ENCODE measurements around the gene WDR43.

The WDR43 gene

DNA sequence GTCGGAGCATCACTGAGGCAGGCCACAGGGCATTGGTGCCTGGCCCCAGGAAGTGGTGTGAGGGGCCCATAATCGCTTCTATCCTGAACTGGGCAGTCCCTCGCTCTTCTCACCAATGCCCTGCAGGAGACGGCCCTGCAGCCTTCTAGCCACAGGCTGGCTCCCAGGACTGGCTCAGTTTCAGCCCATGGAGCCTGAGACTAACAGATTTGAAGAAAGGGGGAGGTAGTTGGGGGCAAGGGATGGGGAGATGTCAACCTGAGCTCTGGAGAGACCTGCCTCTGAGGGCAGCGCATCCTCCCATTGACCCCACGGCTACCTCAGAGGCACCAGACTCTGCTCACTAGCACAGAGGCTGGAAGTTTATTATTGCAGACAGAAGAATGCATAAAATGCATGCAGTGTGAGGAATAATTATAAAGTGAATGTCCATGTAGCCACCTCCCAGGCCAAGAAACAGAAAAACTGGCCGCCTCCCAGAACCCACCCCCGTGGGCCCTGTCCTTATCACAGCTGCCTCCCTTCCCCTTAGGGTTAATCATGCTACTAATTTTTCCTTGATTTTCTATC lies 88.0 kb downstream of the WDR43 start:
- TF ChIP-seq, protein P1, sequence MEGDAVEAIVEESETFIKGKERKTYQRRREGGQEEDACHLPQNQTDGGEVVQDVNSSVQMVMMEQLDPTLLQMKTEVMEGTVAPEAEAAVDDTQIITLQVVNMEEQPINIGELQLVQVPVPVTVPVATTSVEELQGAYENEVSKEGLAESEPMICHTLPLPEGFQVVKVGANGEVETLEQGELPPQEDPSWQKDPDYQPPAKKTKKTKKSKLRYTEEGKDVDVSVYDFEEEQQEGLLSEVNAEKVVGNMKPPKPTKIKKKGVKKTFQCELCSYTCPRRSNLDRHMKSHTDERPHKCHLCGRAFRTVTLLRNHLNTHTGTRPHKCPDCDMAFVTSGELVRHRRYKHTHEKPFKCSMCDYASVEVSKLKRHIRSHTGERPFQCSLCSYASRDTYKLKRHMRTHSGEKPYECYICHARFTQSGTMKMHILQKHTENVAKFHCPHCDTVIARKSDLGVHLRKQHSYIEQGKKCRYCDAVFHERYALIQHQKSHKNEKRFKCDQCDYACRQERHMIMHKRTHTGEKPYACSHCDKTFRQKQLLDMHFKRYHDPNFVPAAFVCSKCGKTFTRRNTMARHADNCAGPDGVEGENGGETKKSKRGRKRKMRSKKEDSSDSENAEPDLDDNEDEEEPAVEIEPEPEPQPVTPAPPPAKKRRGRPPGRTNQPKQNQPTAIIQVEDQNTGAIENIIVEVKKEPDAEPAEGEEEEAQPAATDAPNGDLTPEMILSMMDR (conservative IDR thresholded peaks at IDR 0.05; ENCODE audit: control insufficient read depth, insufficient read depth, low read depth, low read length): no peak
- no peak for DNase-seq (ENCODE audit: low read depth)
- no peak overlapping the region for H3K4me3 ChIP-seq (ENCODE audit: control insufficient read depth, low read depth, low read length)

DNA sequence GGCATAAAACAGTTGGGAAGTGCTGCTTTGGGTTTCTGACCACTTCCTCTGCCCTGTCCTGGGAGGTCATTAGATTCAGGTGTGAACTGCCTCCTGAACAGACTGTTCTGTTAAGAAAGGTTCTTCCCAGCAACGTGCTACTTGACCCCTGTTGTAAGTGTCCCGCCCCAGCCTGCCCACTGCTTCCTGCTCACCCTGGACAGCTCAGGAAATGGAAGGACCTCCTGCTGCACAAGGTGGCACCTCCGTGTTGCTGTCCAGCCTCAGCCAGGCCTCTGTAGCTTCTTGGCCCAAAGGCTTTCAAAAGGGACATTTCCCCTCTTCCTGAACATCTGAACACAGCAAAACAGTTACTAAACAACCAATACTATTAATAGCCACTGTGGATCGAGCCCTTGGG lies 92.0 kb downstream of the WDR43 start:
- DNase-seq (ENCODE audit: low read depth): no peak
- TF ChIP-seq, protein P1 (conservative IDR thresholded peaks at IDR 0.05; ENCODE audit: control insufficient read depth, insufficient read depth, low read depth, low read length): no peak
- H3K4me3 ChIP-seq (ENCODE audit: control insufficient read depth, low read depth, low read length): no peak overlapping the region

DNA sequence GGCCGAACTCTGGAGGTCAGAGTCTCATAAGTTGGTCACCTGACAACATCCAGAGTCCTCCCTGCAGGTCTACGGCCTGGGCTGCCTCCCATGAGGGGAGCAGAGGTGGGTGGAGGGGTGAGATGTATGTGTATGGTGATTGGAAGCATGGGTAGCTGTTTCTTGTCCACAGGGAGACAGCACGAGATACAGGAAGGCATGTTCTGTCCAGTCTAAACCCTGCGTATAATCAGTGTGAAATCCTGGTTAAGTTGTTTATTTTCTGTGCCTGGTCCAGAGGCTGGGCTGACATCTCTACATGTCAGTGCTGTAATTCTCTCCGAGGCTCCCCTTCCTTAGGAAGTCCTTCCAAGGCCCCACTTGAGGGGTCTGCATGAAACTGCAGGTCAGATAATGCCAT lies 95.5 kb downstream of the WDR43 start:
- TF ChIP-seq, protein P1 (conservative IDR thresholded peaks at IDR 0.05; ENCODE audit: control insufficient read depth, insufficient read depth, low read depth, low read length): no peak
- DNase-seq (ENCODE audit: low read depth): no peak
- no peak overlapping the region for H3K4me3 ChIP-seq (ENCODE audit: control insufficient read depth, low read depth, low read length)

DNA sequence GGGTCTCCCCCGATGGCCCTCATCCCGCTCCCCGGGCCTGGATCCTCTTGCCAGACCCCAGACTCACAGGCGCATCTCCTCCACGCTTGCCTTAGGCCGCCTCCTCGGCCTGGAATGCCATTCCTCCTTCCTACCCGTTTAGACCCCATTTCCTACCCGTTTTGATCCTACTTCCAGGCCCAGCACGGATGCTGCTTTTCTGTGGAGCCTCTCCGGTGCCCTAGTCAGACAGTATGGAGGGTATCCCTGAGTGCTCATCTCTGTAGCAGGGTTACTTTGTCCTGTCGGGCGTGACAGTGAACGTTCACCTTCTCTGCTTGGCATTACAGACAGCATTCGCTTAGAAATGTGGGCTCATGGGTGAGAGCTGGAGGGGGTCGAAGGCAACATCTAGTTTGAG lies 96.0 kb downstream of the WDR43 start:
- H3K4me3 ChIP-seq (ENCODE audit: control insufficient read depth, low read depth, low read length): no peak overlapping the region
- TF ChIP-seq, protein P1 (conservative IDR thresholded peaks at IDR 0.05; ENCODE audit: control insufficient read depth, insufficient read depth, low read depth, low read length): no peak
- no peak for DNase-seq (ENCODE audit: low read depth)

DNA sequence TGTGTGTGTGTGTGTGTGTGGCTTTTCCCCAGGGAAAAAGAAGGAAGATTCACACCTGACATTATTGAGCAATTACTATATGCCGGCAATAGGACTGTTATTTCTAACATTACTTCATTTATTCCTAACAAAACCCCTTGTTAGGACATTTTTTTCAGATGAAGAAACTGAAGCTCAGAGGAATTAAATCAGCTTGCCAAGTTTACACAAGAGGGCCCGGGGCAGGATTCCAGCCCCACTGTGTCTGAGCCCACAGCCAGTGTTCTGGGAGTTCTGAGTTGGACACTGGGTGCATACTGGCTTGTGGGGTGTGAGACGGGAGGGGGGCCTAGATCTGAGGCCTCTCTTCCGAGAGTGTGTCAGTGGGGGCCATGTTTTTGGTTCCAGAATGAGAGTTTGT lies 96.6 kb downstream of the WDR43 start:
- TF ChIP-seq, protein P1 (conservative IDR thresholded peaks at IDR 0.05; ENCODE audit: control insufficient read depth, insufficient read depth, low read depth, low read length): no peak
- peak; percentile 31 for DNase-seq (ENCODE audit: low read depth)
- no peak overlapping the region for H3K4me3 ChIP-seq (ENCODE audit: control insufficient read depth, low read depth, low read length)

DNA sequence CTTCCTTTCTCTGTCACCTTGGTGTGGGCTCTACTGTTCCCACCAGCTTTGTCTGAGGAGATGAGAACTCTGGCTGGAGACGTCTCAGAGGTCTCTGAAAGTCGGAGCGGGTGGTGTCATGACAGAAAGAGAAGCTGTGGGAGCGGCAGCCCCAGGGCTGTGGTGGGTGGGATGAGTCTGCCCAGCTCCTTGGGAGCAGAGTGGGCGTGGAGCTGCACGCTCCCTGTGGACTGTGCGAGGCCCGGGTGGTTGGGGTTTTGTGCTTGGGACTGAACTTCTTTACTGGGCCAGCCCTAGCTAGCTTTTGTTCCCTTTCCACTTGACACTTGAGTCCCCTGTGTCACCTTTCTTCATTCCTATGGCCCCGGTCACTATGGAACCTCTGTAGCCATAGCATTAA lies 97.0 kb downstream of the WDR43 start:
- H3K4me3 ChIP-seq (ENCODE audit: control insufficient read depth, low read depth, low read length): no peak overlapping the region
- TF ChIP-seq, protein P1 (conservative IDR thresholded peaks at IDR 0.05; ENCODE audit: control insufficient read depth, insufficient read depth, low read depth, low read length): no peak
- no peak for DNase-seq (ENCODE audit: low read depth)
